Stimulated activated CD8-positive, alpha-beta memory T cell treated with anti-CD3 and anti-CD28 coated beads, Interleukin-7, amount 100 ng/mL, for 1 hour (primary cell): ENCODE measurements around the gene MBP.

Experiments used
- DNase-seq, 2 donors: peaks; one replicate each; pipeline ENCODE4 v3.0.0-alpha.2; 2020; ENCODE audit warnings: low read depth in 2 of 2

MBP gene

DNA sequence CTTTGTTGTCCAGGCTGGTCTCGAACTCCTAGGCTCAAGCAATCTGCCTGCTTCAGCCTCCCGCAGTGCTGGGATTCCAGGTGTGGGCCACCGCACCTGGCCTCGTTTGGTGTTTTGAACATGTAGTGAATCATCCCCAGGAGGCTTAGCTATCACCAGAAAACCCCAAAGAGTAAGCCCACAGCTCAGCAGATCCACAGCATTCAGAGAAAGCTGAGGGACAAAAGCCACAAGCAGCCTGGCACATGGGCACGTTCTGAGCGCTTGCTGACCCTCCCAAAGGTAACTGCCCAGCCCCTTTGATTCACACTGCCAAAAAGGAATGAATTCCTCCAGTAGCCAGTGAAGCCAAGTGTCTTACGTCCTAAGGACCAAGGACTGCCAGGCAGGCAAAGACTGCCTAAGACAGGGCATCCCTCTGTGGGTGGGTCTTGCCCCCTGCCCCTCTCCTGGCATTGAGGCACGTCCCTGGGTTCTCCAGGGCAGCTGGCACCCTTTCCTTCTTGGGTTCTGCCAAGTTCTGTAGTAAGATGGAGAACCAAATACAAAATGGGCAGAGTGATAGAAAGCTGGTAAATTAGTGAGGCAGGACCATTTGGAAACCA, 31.7 kb downstream of the MBP start:
- no peak for DNase-seq

DNA sequence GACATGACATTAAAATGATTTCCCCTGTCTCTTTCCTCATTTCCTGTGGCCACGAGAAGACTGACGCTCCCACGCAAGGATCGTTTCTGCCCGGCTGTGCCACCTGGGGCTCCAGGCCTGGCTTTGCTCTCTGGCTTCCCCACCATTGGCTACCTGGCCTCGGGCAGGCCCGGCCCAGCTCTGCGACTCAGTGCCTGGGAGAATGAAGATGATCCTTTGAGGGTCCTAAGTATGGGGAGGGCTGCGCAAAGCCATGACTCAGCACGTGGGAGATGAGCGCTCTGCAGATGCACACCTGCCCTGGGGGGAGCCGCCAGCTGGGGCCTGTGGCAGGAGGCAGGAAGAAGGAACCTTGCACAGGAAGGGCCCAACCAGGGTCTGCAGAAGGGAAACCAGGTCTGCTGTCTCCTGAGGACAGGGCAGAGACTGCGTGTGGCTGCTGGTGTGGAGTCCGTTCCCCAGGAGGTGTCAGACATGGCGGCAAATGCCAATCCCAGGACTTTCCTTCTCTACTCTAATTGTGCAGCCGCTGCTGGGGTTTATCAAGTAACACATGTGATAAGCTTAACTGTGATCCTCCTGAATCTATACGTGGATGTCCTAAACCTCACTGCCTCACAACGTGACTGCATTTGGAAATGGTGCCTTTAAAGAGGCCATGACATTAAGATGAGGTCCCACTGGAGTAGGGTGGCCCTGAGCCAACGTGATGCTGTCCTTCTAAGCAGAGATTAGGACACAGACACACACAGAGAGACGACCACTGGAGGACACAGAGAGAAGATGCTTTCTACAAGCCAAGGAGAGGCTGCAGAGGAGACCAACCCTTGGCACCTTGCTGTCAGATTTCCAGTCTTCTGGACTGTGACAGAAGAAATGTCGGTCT, 32.9 kb downstream of the MBP start:
- no peak for DNase-seq

DNA sequence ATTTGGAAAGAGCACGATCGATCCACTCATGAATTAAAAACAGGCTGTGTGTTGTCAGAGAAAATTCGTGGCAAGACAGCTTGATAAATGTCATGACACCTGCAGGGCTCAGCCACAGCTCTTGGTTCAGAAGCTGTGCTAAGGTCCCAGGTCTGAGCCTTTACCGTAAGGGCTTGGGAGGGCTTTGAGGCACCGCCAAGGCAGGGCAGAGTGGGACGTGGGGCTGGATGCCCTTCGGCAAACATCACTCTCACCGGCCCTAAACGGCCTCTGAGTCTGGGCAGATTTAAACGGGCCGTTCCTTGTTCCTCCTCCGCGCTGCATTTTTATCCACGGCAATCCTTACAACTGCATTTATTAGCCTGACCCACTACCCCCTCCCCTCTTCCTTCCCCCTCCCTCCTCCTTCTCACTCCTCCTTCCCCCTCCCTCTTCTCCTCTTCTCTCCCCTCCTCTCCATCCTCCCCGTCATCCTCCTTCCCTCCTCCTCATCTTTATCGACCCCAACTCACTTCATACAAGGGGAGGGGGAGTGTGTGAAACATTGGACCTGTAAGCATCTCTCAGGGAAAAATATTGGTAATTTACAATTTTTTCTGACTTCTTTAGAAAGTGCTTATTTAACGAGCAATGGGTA, 33.9 kb downstream of the MBP start:
- no peak for DNase-seq

DNA sequence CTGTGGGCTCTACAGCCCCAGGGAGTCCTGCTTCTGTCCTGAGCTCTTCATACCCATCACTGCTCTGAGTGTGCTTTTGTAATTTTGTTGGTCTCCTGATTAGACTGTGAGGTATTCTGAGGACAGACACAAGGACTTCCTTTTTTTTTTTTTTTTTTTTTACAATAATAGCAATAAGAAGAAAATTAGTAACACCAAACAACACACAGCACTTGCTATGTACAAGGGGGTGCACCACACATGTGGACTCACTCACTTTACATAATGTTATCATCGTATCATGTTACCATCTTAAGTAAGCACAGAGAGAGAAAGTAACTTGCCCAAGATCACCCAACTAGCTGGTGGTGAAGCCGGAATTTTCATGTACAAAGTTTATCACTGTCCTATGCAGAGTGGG, 34.6 kb downstream of the MBP start:
- DNase-seq: no peak

DNA sequence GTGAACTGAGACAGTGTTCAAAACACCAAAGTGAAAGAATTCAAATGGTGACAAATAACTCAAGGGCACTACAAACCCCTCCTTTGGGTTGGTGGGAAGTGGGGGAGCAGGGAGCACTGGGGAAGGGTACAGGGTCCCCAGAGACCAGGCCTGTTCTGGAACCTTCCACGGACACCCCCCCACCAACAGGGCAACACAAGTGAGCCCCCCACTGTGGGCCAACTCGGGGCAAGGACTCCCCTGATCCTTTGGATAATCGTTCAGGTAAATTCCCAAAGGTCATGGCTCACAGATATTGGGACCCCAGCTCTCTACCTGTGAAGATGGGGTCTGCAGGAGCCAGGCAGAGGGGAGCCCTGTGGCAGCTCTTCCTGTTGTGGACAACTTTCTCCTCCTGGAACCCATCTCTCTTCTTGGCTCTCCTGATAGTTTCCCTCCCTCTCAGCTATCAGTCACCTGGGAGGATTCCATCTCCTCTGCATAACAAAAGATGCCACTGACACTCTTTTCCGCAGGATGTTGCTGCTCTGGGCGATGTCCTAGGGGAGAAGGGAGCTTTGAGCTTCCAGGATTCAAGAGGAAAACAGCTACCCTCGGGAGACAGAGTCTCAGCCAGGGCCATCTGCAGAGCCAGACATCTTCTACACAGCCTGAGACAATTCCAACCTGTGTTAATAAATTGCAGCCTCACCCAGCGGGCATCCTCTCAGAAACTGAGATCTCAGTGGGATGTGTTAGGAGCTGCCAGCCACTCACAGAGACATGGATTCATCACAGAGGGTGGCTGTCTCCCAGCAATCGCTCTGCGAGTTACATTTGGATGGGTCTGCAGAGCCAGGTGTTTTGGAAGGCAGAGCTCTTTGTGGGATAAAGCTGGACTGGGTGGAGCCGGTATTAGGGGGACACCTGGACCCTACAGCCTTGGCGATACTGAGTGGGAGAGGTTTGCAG, 35.4 kb downstream of the MBP start:
- DNase-seq: no peak

DNA sequence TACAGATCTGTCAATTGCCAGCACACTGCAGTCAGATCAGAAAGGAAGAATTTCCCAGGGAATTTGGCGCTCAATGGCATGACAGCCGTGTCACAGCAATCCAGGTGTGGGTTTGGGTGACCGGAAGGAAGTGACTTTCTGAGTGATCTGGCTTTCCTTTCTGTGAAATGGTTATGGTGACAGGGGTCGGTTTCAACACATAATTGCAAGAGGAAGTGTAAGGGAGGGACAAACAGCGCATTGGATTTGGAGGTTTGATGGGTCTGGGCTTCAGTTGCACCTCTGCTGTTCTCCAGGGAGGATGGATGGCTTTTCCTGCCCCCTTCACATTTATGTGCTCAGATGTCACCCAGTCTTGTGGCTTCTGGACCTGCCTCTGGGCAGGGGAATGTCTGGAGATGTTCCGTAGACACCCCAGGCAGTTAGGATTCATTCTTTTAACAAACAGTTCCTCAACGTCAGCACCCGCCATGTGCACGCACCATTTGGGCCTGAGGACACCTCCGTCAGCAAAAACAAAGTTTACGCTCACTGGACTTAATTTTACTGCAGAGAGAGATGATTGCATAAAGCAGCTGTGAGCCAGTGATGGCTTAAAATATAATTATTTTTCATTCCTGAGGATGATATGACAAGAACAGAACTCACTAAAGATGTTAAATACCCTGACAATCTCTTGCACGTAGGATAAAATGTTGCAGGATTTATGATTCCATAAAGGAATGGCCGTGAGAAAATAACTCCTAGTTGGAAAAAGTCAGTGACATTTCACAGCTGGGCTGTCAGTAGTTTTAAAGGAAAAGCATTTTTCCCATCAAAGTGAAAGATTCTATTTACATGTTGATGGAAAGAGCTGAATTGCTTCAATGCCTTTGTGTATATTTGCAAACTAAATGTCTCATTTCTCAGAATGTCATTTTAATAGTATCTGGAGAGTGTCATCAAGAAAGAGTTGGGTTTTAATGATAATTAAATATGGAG, 36.9 kb downstream of the MBP start:
- no peak for DNase-seq

DNA sequence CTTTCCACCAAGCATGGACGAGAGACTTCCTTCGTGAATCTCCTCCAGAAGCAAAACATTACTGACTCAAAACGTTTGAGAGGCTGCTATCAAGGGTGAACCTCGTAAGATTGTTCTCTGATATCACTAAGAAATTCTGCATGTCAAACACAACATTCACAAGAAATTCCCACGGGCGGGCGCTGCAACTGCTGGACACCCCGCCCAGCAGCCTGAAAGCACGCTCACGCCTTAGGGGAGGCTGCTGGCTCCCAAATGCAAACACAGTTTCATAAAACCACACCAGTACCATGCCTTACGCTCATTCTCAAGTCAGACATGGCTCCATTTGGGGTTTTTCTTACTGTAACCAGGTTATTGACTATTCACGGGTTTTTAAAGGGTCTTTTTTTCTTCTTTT, 39.0 kb downstream of the MBP start:
- no peak for DNase-seq

DNA sequence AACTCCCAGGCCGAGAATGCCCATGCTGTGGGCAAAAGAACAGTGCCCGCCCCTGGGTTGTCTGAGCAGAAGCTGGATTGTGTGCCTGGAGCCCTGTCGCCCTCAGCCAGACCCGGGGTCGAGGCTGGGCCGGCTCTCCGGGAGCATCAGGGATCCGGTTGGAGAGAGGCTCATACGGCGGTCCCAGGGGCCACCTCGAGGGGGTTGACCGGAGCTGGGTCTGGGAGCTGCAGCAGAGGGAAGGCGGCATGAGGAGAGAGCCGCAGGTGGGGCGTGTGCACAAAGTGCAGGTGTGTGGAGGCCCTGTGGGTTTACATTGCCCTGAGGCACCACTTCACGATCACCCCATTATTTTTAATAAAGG, 39.5 kb downstream of the MBP start:
- DNase-seq: no peak

DNA sequence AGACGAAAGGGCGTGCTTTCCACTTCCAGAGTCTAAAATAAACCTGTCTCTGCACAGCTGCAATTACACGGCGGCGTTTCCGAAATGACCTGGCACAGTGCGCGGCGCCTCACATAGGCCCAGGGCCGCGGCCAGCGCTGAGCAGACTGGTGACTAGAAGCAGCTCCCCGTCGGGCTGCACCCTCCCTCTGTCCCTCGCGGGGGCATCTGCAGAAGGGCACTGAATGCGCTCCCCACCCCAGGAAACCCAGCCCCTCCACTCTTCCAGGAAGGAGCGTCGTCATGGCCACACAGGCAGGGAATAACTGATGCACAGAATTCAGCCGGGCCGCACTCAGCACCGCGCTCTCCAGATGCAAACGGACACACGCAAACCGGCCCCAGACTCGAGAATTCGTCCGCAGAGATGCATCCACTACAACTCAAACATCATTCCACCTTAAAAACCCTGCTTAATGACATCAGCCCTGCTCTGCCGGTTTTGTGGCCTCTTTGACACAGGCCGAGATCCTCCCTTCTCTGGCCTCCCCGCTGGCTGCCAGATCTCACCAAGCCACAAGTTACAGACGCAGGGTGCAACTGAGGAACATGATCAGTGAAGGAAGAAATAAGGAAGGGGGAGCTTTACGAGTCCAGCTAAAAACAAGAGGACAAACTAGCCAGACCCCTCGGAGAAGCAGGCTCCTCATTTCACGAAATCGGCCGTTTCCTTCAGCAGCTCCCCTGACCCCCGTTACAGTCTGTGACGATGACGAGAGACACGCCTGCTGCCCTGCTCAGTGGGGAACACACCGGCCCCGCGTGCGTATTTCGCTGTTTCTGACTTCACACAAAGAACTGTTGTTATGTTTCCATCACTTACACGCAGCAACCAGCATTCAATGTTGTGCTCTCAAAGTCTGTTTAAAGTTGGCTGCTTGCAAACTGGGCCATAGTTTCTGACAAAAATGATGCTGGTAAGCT, 40.2 kb downstream of the MBP start:
- DNase-seq: no peak

DNA sequence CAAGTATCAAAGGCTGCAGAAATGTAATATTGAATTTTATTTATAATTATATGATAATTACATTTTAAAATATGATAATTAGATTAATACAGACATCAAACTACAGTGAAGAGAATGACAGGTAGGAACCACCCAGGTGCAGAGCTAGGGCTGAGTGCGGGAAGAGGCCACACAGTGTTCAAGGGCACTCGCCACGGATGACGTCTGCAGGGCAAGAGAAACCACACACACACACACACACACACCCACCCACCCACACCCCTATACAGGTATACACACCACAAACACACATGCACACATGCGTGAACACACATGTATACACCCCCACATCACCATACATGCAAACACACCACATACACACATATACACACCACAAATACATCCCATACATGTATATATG, 41.2 kb downstream of the MBP start:
- no peak for DNase-seq

DNA sequence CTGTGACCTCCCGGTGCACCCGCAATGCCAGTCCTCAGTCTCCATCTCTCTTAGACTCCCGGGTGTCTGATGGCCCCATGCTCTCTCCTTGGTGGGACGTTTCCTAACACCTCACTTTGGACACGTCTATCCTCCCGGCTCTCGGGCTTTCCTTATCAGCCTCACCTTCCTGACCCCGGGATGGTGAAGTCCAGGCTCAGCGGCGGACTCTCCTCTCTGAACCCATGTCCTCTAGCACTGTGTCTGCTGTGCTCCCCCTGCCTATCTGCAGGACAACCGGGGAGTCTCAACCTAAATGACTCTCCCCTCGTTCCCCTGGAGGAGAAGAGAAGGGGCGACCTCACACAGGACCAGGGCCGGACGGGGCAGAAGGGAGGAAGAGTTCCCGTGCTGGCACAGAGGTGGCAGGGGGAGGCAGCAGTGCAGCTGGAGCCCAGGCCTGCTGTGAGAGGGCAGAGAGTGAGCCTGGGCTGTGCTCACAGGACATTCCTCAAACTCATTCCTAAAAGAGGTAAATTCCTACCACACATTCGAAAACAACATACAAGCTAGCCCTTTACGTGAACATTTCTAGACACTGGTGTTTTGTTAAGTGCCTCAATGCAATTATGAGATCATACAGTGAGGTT, 41.9 kb downstream of the MBP start:
- no peak for DNase-seq

DNA sequence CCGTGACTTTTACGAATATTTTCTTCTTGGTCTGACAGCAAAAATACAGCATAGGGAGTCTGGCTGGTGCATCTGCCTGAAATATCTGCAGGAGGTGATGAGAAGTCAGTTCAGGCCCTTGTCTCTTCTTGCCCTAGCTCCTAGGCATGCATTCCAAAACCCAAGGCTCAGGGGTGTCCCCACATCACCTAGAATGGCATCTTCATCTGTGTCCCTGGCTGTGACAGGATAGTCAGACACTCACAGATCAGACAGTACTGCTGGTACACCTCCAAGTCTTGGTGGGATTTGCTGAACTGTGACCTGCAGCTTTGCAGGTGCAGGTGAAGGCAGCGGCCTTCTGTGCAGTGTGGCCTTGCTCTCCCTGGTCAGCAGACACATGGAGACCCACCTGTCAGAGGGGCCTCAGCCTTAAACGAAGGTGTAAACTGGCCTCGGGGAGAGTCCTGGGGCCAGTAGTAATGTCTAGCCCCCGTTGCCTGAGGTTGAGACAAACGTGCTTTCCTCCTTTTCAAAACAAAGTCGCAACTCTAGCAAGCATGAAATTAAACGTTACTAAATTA, 42.8 kb downstream of the MBP start:
- DNase-seq: no peak

DNA sequence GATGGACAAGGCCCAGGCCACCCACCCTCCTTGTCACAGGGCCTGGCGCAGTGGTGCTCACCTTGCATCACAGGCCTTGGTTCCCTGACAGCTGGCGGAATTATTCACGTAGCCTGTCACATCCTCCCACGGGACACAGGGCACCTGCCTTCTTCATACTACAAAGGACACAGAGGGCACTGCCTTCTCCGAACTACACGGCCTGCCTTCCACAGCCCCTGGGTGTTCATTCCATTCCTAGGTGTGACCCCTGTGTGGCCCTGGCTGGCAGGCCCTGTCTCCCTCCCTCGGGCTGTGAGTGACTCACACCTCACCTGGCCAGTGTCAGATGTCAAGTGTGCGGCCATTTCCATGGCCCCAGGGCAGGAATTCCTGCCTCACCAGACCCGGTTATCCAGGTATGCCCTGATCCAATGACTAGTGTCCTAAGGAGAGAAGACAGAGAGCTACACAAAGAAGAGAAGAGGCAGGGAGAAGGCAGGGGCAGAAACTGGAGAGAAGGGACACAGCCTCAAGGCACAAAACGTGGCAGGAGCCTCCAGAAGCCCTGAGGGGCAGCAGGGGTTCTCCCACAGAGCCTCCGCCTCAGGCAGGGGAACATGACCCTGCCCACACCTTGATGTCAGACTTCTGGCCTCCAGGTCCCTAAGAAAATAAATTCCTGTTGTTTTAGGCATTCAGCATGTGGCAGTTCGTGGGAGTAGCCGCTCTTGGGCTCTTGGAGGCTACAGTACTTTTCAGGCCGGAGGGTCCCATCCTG, 43.4 kb downstream of the MBP start:
- no peak for DNase-seq

DNA sequence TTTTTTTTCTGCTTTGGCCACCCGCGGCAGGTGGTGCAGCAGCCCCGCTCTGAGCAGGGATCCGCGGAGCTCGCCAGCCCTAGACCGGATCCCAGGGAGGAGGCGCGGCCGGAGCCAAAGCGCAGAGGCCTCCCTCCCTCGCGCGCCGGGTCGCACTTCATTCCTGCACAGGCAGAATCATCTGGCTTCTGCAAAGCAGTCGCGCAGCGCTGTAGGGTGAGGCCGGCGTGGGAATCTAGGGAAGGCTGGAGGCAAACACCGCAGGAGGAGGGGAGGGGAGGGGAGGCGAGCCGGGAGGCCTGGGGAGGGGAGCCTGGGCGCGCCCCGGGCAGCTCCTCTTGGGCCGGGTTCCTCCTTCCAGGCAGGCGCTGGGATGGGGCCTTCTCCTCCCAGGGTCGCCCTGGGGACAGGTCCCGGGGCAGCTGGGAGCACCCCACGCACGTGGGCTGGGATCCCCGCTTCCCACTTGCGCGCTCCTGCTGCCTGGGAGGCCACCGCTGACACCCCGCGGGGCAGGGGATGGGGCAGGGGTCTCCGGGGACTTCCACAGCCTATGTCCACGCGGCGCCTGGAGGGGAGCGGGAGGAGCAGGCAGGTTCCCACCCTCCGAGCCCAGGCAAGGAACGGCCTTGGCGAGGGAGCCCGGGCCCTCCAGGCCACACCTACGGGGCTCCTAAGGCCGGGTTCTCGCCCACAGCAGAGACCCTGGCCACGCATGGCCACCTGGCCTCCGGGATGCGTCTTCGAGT, 45.0 kb downstream of the MBP start:
- no peak for DNase-seq

DNA sequence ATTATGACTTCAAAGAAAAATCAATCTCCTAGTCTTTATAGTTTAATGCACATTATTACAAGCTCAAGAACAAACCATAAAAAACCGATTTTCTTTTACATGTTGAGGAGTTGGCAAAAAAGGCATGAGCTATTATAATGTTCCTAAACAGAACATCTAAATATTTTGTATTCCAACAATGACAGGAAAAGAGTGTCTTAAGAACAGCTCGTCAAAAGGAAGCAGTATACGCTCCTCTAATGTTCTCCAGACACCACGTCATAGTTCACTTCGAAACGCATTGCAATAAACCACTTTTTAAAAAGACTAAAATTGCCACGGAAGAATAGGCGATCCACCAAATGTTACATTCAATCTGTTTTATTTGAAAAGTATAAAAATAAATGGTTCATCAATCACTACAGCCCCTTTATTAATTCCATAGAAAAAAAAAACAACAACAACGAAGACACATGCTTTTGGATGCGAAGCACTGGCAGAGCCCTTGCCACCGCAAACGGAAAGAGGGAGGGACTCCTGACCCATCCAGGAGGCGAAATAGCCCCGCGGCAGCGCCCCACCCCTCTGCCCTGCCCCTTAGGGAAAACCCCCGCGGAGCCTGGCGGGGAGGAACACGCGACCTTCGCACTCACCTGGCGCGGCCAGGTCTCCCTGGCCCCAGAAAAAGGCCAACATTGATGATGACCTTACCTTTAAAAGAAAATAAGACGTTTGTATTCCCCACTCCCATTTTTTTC, 45.8 kb downstream of the MBP start:
- DNase-seq: no peak

DNA sequence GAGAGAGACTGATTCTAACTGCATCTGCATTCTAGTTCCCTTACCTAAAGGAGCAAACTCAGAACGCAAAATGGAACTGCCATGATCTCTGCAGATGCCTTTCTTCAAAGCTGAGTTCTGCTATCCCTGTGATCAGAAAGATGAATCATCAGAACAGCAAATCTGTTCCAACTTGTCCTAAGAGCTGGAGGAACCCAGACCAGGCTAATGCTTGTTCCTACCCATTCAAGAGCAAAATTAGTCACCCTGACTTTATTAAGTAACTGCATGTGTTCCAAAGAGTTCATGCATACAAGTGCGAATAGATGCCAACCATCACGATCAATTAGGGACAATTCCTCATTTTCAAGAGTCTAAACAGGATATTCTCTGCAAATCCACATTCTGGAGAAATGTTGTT, 46.5 kb downstream of the MBP start:
- no peak for DNase-seq

DNA sequence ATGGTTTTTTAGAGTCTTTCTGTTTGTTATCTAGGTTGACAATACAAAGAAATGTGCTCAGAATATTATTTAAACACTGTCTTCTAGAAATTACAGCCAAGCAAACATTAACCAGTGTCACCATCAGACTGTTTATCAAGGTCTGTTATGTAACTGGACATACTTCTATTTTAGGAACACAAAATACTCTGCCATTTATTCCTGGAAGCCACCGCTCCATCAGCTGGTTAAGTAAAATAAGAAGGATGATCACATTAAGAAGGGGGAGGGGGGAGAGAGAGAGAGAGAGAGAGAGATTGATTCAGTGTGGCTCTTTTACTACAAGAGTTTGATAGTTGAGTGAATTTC, 47.9 kb downstream of the MBP start:
- no peak for DNase-seq
